Liver (tissue), 9 donors: Measurements from ENCODE around the gene PDLIM7. TPM values are rescaled to one million over a fixed set of nuclear protein-coding genes. Genes with fewer than 3 reads are reported as not detected.
A peak's percentile ranks its signal among the peaks of the same experiment; 100 is the strongest.

Source experiments
- DNase-seq: peaks from one replicate; pipeline ENCODE4 v3.0.0-alpha.2; 2017; ENCODE audit warnings: low spot score
- H3K27ac ChIP-seq, 2 donors: one replicate each; pipeline ENCODE4 v1.7.0; 2013; ENCODE audit warnings: inconsistent platforms in 2 of 2, low read length in 2 of 2, control low read depth in 1 of 2, low read depth in 1 of 2, mild to moderate bottlenecking in 1 of 2
- H3K27me3 ChIP-seq, 4 donors: one replicate each; pipeline versions ENCODE4 v1.6.1 to v1.7.0; 2013; ENCODE audit warnings: low read length in 3 of 4, inconsistent platforms in 1 of 4, mild to moderate bottlenecking in 1 of 4, moderate library complexity in 1 of 4; ENCODE audit not compliant: control insufficient read depth in 4 of 4, insufficient read depth in 4 of 4
- H3K36me3 ChIP-seq, 4 donors: one replicate each; pipeline versions ENCODE4 v1.6.1 to v1.7.0; 2013; ENCODE audit warnings: low read length in 3 of 4, mild to moderate bottlenecking in 3 of 4, low read depth in 1 of 4, moderate library complexity in 1 of 4; ENCODE audit not compliant: control insufficient read depth in 4 of 4, insufficient read depth in 3 of 4
- H3K4me1 ChIP-seq, 4 donors: one replicate each; pipeline versions ENCODE4 v1.6.1 to v1.7.0; 2013; ENCODE audit warnings: low read length in 3 of 4, mild to moderate bottlenecking in 3 of 4, moderate library complexity in 1 of 4; ENCODE audit not compliant: control insufficient read depth in 4 of 4, insufficient read depth in 4 of 4
- H3K4me3 ChIP-seq, 3 donors: one replicate each; pipeline versions ENCODE4 v1.6.1 to v1.7.0; 2013; ENCODE audit warnings: low read length in 3 of 3, control low read depth in 1 of 3, low read depth in 1 of 3, mild to moderate bottlenecking in 1 of 3
- H3K9ac ChIP-seq, 2 donors: one replicate each; pipeline ENCODE4 v1.7.0; 2013; ENCODE audit warnings: low read length in 2 of 2, mild to moderate bottlenecking in 2 of 2, moderate library complexity in 2 of 2, control low read depth in 1 of 2, low read depth in 1 of 2
- H3K9me3 ChIP-seq, 4 donors: one replicate each; pipeline versions ENCODE4 v1.6.1 to v1.7.0; 2013; ENCODE audit warnings: low read length in 3 of 4; ENCODE audit not compliant: control insufficient read depth in 4 of 4
- CTCF ChIP-seq: fragments of 150-350 bp; IDR thresholded peaks from 2 replicates; pipeline ENCODE4 v1.5.1; 2017; ENCODE audit warnings: improper control_type of control experiment, low read depth, low read length; ENCODE audit not compliant: missing input control
- EGR1 ChIP-seq, 2 donors: IDR thresholded peaks; 2 replicates each; pipeline ENCODE4 v1.6.1; 2016 to 2018; ENCODE audit warnings: antibody characterized with exemption in 2 of 2, low read depth in 2 of 2
- FOXA1 ChIP-seq: IDR thresholded peaks from 2 replicates; pipeline ENCODE4 v1.6.1; 2016; ENCODE audit warnings: antibody characterized with exemption
- FOXA2 ChIP-seq: IDR thresholded peaks from 2 replicates; pipeline ENCODE4 v1.6.1; 2016; ENCODE audit warnings: antibody characterized with exemption
- GABPA ChIP-seq, 2 donors: IDR thresholded peaks in 1 of 2; conservative IDR thresholded peaks in 1 of 2; 2 replicates each; pipeline ENCODE4 v1.6.1; 2016; ENCODE audit warnings: antibody characterized with exemption in 2 of 2, mild to moderate bottlenecking in 1 of 2, moderate library complexity in 1 of 2
- HNF4A ChIP-seq, 2 donors: conservative IDR thresholded peaks; 2 replicates each; pipeline ENCODE4 v1.6.1; 2016; ENCODE audit warnings: antibody characterized with exemption in 2 of 2, mild to moderate bottlenecking in 2 of 2
- HNF4G ChIP-seq: IDR thresholded peaks from 2 replicates; pipeline ENCODE4 v1.6.1; 2016; ENCODE audit warnings: antibody characterized with exemption
- JUND ChIP-seq, 2 donors: IDR thresholded peaks; 2 replicates each; pipeline ENCODE4 v1.6.1; 2016; ENCODE audit warnings: antibody characterized with exemption in 2 of 2
- MAX ChIP-seq: IDR thresholded peaks from 2 replicates; pipeline ENCODE4 v1.6.1; 2016; ENCODE audit warnings: antibody characterized with exemption
- NR2F2 ChIP-seq: IDR thresholded peaks from 2 replicates; pipeline ENCODE4 v1.6.1; 2016; ENCODE audit warnings: antibody characterized with exemption
- RAD21 ChIP-seq, 2 donors: IDR thresholded peaks; 2 replicates each; pipeline ENCODE4 v1.6.1; 2016; ENCODE audit warnings: antibody characterized with exemption in 2 of 2, mild to moderate bottlenecking in 2 of 2
- REST ChIP-seq: IDR thresholded peaks from 2 replicates; pipeline ENCODE4 v1.6.1; 2016; ENCODE audit warnings: antibody characterized with exemption, mild to moderate bottlenecking
- RXRA ChIP-seq, 2 donors: IDR thresholded peaks; 2 replicates each; pipeline ENCODE4 v1.6.1; 2017 to 2018; ENCODE audit warnings: antibody characterized with exemption in 2 of 2, mild to moderate bottlenecking in 1 of 2
- SP1 ChIP-seq: IDR thresholded peaks from 2 replicates; pipeline ENCODE4 v1.6.1; 2018; ENCODE audit warnings: antibody characterized with exemption, mild to moderate bottlenecking
- TAF1 ChIP-seq: conservative IDR thresholded peaks from 2 replicates; pipeline ENCODE4 v1.6.1; 2016; ENCODE audit warnings: antibody characterized with exemption, mild to moderate bottlenecking
- YY1 ChIP-seq: IDR thresholded peaks from 2 replicates; pipeline ENCODE4 v1.6.1; 2016; ENCODE audit warnings: antibody characterized with exemption, mild to moderate bottlenecking
- WGBS: extraction: QIAGEN DNeasy Blood & Tissue Kit; methylation state at CpG from one replicate; pipeline ENCODE4 v1.1.7; 2013; 5-methylcytosine and 5-hydroxymethylcytosine counted together
- polyA plus RNA-seq, 2 donors: library from polyadenylated mRNA; stranded (reverse) in 1 of 2; unstranded in 1 of 2; fragments of 200-250 nt in 1 of 2; fragments of >200 nt in 1 of 2; fragmentation: Nextera tagmentation in 1 of 2; extraction: Ambion mirVana in 1 of 2; gene quantifications; one replicate each; pipeline versions ENCODE4 v1.2.1 to v1.2.3, GENCODE V29; 2013 to 2015
- total RNA-seq, 2 donors: library from RNA; depleted of rRNA; stranded (reverse); fragments of >200 nt; gene quantifications; one replicate each; pipeline ENCODE4 v1.2.3, GENCODE V29; 2014
- TF ChIP-seq, protein P1 (sequence below): IDR thresholded peaks from 2 replicates; pipeline ENCODE4 v1.6.1; 2016; ENCODE audit warnings: antibody characterized with exemption
- TF ChIP-seq, protein P2 (sequence below): IDR thresholded peaks from 2 replicates; pipeline ENCODE4 v1.6.1; 2016; ENCODE audit warnings: antibody characterized with exemption
- donor health status: healthy.
- donor health status: healthy.
- donor health status: healthy.
- donor health status: healthy.
- donor health status: healthy.

PDLIM7 gene
- total and polyA plus RNA-seq, 4 donors = 5.5 to 36.0 (median 8.5) TPM

DNA sequence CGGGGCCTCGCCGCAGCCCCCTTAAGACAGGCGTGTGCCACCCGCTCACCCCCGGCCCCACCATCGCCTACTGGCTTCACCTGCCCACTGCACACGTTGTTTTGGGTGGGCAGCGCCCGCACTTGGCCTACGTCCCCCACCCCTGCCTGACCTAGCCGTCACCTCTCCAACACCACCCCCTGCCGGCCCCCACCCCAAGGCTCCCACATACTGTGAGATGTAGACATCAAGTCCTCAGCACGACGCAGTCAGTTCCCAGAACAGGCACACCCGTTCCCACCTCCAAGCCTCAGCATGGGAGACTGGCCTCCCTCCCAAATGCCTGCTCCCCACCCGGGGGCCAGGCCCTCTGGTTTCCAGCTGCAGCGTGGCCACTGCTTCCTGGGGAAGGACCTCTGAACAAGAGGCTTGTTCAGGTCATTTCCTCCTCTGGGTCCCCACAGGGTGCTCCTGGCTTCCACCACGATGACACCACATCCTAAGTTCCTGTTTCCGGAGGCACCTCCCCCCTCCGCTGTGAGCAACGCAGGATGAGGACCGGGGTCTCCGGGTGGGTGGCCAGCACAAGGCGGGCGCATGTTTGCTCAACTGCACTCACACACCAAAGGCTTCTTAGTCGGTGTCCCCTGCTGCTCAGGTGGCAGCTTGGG, 35.3 kb downstream of the PDLIM7 start:
- Histone ChIP-seq H3K36me3 (no peaks in the 10 kb centered on the region), H3K27ac (no peak overlapping the region), H3K4me3 (no peak overlapping the region), H3K9me3 (no peaks in the 10 kb centered on the region), H3K27me3 (no peaks in the 10 kb centered on the region), H3K9ac (no peak overlapping the region), H3K4me1 (no peaks in the 10 kb centered on the region)
- WGBS = 77% methylated on average over 27 of the region's 27 CpGs
- DNase-seq = no peak
- TF ChIP-seq MAX = no peak
- TF ChIP-seq SP1 = peak; percentile 52
- no peak for TF ChIP-seq RXRA (IDR thresholded peaks at IDR 0.05)
- peak; percentile 98 for TF ChIP-seq NR2F2
- TF ChIP-seq, protein P1, sequence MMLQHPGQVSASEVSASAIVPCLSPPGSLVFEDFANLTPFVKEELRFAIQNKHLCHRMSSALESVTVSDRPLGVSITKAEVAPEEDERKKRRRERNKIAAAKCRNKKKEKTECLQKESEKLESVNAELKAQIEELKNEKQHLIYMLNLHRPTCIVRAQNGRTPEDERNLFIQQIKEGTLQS = no peak
- TF ChIP-seq FOXA1 = no peak
- TF ChIP-seq EGR1 (IDR thresholded peaks at IDR 0.05; ENCODE audit: low read depth in 2 of 2) = no peak
- TF ChIP-seq, protein P2, sequence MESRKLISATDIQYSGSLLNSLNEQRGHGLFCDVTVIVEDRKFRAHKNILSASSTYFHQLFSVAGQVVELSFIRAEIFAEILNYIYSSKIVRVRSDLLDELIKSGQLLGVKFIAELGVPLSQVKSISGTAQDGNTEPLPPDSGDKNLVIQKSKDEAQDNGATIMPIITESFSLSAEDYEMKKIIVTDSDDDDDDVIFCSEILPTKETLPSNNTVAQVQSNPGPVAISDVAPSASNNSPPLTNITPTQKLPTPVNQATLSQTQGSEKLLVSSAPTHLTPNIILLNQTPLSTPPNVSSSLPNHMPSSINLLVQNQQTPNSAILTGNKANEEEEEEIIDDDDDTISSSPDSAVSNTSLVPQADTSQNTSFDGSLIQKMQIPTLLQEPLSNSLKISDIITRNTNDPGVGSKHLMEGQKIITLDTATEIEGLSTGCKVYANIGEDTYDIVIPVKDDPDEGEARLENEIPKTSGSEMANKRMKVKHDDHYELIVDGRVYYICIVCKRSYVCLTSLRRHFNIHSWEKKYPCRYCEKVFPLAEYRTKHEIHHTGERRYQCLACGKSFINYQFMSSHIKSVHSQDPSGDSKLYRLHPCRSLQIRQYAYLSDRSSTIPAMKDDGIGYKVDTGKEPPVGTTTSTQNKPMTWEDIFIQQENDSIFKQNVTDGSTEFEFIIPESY = no peak
- no peak for TF ChIP-seq RAD21 (IDR thresholded peaks at IDR 0.05)

DNA sequence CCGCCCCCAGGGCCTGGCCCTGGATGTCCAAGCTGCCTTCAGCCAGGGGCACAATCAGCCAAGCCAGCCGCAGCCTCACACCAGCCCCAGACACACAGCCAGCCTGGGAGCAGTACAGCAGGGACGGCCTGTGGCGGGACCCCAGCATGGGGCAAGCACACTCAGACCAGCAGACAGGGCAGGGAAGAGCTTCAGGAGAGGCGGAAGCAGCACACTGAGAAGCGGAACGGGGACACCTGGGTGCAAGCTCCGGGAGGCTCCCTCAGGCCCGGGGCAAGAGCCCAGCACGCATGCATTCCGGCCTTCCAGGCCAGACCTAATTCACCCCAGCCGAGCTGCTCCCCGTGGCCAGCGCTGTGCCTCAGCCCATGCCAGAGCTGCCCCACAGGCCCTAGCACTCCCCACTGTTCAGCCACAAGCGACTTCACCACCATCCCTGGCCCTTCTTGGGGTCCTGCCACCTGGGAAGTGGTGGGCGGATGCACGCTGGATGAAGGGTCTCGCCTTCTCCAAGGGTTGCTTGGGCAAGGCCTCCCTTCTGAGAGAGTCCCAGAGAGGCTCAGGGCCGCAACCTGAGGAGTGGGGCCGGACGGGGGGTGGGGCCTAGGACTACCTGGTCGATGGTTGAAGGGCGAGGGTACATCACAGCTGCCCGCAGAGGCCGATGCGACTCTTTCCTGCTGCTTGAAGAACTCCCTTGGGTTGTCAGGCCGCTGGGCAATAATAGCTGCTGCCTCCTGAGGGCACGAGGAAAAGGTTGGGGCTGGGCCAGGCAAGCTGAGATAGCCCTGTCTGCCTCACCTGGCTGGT, 37.4 kb downstream of the PDLIM7 start:
- Histone ChIP-seq H3K9me3 (no peaks in the 10 kb centered on the region), H3K36me3 (no peaks in the 10 kb centered on the region), H3K27ac (no peak overlapping the region), H3K4me1 (peaks cover 3 to 16% (median 8%) of the 10 kb centered on the region in 4 donors), H3K9ac (no peak overlapping the region), H3K27me3 (no peaks in the 10 kb centered on the region), H3K4me3 (no peak overlapping the region)
- no peak for TF ChIP-seq JUND (IDR thresholded peaks at IDR 0.05)
- TF ChIP-seq FOXA1 = no peak
- TF ChIP-seq GABPA (IDR thresholded peaks at IDR 0.05 in 1 of 2, conservative IDR thresholded peaks at IDR 0.05 in 1 of 2) = no peak
- TF ChIP-seq, protein P1 = no peak
- TF ChIP-seq SP1 = no peak
- TF ChIP-seq RAD21 (IDR thresholded peaks at IDR 0.05) = no peak
- TF ChIP-seq, protein P2 = no peak
- no peak for TF ChIP-seq FOXA2
- TF ChIP-seq RXRA (IDR thresholded peaks at IDR 0.05) = no peak
- TF ChIP-seq EGR1 (IDR thresholded peaks at IDR 0.05; ENCODE audit: low read depth in 2 of 2) = no peak
- no peak for TF ChIP-seq NR2F2
- TF ChIP-seq CTCF = no peak
- TF ChIP-seq HNF4A (conservative IDR thresholded peaks at IDR 0.05) = no peak
- no peak for TF ChIP-seq MAX
- no peak for TF ChIP-seq TAF1
- TF ChIP-seq REST = no peak
- no peak for TF ChIP-seq HNF4G
- TF ChIP-seq YY1 = no peak
- DNase-seq = no peak
- WGBS = 95% methylated on average over 28 of the region's 28 CpGs
